HG02885 (cell line): ENCODE measurements around the gene CALHM6.

Experiments
- ATAC-seq: cut with Tn5 transposase; IDR thresholded peaks from one replicate; pipeline ENCODE4 v1.9.1; 2021; ENCODE audit warnings: mild to moderate bottlenecking; ENCODE audit not compliant: unreplicated experiment, poor library complexity

CALHM6 gene

DNA sequence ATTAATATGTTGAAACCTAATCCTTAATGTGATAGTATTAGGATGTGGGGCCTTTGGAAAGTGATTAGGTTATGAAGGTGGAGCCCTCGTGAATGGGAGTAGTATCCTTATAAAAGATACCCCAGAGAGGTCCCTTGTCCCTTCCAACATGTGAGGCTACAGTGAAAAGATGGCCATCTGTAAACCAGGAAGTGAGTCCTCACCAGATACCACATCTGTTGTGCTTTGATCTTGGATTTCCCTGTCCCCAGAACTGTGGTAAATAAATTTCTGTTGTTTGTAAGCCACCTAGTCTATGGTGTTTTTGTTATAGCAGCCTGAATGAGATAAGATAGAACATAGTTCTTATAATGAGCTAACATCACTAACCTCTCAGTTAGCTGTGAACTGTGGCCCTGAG is 16.6 kb upstream of the CALHM6 start:
- no peak for ATAC-seq

DNA sequence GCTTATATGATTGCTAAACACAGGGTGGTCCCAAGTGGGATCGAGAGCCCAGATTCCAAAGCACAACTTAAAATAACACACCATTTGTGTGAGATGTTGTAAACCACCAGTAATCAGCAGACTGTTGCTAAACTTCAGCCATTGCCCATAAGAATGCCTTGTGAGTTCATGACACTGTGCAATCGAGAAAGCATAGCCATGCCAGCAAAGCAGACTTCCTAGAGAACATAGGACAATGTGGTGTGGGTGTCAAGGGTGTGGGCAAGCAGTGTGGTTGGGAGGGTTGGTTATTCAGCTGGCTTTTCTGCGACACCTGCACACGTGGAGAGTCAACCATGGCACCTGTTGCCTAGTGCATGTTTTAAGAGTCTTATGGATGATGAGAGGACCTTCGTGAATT is 16.1 kb upstream of the CALHM6 start:
- no peak for ATAC-seq

DNA sequence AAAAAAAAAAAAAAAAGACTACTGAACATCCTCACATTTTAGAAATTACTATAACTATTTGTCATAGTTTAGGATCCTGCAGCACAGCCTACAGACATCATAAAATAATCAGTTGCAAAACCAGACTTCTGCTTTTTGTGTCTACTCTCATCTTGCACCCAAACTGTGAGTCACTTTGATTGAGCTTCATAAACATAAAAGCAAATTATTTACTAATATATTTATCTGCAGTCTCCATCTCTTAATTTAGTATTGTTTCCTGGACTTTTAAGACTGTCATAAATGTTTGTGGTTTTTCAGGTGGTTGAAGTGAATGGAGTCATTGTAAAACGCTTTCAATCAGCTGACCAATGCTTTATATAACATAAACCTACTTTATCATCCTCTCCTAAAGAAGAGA is 14.8 kb upstream of the CALHM6 start:
- no peak for ATAC-seq

DNA sequence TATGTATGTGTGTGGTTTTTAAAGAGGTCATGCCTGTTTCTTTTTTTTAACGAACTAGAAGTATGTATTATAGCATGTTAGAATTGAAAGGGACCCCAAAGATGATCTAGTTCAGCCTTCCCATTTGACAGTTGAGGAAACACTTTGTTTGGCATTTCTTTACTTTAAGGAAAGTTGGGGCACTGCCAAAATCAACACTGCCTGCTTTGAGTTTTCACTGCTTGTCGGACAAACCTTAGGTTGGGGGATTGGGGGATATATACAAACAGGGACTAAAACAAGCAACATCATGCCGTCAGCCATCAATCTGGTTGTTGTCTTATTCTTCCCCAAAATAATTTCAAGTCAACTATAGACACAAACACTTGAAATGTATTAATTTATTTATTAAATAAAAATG is 14.1 kb upstream of the CALHM6 start:
- no peak for ATAC-seq

DNA sequence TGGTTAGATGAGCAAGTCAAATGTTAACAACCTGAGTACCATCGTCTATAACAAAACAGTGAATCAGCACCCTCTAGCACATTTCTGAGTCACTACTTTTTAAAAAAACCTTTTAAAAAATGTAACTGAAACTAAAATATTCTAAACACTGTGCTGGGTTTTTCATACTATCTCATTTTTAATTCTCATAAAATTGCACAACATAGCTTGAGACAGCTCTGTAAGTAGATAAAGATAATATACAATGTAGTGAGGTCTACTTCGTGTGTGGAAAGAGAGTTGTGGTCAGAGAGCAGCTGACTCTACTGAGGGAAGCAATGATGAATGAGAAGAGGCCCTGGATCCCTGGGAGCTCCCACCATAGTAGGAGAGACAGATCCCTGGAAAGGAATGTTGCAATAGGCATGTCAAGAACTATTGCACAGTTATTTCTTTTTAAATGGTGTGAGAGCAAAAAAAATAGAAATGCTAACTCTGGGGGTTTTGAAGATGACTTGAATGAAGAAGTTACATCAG is 13.6 kb upstream of the CALHM6 start:
- no peak for ATAC-seq

DNA sequence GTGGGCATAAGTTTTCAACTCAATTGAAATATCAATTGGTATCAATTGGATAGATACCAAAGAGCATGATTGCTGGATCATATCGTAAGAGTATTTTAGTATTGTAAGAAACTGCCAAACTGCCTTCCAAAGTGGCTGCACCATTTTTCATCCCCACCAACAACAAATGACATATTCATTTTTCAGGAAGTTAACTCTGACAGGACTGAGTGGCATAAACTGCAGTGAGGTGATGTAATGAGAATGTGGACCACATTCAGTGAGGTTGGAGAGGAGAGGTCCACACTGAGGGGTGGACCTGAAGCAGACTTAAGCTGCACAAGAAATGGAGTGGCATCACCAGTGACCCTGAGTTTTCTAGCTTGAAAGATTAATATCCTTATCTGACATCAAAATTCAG is 11.6 kb upstream of the CALHM6 start:
- no peak for ATAC-seq

DNA sequence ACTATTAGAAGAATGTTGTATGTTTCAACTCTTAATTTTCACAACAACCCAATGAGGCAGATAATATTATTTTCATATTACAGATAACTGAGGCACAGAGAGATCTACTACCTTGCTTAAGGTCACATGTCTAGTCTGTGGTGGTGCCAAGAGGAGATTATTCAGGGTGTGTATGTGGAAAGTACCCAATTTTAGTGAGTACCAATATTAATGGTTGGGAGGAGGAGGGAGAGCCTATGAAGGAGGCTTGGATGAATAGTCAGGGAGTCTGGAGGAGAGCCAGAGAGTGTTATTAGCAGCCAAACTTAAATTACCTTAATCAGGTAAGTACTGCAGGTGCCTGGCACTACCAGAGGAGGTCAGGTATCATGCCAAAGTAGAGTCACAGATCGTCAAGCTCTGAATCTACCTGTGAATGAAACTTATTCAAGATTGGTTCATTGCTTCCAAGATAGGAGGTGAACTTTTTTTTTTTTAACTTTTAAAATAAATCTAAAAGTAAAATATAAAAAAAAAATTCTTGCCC is 10.9 kb upstream of the CALHM6 start:
- ATAC-seq = no peak

DNA sequence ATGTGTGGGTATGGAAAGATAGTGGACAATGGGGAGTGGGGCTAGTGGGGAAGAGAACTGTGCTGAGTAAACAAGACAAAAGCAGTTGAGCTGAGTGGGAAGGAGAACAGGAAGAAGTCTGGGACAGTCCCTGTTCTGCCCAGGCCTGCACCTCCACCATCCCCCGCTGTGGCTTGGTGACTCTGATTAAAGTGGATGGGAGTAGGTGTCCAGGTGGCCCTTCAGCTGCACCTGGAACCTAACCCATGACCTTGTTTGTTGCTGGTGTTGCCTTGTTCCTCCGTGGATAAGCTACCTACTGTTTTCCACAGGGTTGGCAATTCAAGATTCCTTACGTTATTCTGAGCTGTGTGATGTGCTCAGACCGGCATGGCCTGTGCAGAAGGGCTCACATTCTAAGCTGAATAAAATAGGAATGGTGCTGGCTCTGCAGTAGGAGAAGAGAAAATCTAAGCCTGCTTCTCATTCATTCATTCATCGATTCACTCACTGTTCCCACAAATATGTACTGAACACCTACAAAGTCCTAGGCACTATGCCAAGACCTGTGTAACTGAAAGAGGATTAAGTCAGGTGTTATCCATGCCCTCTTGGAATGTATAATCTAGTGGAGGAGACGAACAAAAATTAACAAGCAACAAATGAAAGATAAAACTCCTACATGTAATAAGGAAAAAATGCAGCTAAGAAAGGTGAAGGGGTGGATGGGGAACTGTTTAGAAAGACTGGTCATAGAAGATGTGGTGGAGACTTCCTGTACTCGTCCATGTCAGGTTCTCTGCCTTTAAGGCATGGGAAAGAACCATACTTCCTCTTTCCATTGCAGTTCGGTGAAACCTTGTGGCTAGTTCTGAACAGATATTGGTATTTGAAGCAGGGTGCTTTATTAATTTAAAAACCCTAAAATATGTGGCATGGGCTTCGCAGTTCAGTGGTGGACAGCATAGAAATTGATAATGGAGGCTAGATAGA is 10.1 kb upstream of the CALHM6 start:
- peak; percentile 93 for ATAC-seq

DNA sequence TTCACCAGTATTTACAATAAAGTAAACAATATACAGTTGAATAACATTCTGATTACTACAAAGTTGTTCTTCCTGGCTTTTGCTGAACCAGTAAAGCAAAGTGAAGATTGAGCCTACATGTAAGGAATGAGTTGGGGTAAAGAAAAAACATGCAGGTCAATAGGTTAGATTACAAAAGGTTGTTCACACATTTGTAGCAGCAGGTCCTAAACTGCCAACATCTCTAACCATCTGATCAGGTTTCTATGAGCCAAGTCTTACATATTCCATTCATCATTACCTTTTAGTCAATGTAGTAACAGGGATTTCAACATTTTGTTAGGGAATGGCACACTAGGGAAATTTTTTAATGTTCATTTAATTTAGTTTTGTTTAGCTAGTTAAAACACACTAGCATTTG is 9.3 kb upstream of the CALHM6 start:
- no peak for ATAC-seq

DNA sequence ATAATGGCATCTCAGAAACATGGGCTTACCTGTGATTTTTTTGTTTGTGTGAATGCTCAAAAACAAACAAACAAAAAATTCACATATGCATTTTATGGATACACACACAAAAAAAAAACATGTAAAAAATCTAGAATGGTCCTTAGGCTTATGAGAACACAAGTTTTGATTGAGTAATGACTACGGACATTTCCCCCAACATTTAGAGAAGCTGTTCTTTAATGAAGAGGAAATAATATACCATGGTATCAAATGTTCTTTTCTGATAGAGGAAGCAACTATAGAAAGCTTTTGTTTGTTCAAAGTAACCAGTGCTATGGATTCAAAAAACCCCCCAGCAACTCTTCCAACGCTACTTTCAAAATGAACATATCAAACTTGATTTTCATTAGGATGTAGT is 8.6 kb upstream of the CALHM6 start:
- ATAC-seq = no peak

DNA sequence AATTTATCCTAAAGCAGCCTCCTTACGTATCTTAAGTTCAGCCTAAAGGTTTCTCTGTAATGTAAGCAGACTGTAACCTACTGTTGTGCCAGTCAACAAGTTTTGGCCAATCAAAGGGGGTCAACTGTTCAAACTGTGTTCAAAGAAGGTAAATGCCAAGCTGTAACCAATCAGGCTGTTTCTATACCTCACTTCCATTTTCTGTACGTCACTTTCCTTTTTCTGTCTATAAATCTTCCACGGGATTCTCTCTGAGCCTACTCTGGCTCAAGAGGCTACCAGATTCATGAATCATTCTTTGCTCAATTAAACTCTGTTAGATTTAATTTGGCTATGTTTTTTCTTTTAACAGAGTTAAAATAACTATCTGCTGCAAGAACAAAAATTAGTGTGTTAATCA is 5.1 kb upstream of the CALHM6 start:
- ATAC-seq = no peak

DNA sequence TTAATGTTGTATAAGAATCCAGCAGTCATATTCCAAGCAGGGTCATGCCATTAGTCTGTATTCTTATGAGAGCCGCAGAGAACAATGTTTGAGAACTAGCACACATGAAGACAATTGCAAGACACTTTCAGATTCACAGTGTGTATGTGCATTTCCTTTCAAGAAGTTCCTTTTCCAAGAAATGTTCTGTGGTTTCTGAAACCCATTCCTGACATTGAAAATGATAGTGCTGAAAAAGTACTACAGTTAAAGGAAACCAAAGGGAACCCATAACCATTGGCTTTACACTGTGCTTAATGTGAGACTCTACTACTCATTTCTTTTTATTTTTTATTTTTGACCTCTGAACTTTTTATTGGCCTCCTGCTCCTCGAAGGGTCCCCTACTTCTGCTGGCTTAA is 4.2 kb upstream of the CALHM6 start:
- ATAC-seq = no peak

DNA sequence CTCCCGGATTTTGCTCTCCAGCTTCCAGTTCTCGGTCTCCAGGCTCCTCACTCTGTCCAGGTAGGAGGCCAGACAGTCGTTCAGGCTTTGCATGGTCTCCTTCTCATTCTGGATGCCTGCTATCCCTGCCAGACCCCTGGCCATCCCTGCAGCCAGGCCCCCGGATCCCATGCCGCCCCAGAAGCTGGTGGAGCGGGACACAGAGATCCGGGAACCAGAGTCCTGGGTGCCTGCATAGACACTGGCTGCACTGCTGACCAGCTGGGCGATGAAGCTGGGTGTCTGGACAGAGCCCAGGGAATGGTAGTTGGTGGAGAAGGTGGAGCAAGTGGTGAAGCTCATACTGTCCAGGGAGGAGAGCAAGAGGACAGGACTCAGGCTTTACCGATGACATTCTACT is 2.9 kb upstream of the CALHM6 start:
- ATAC-seq = no peak

DNA sequence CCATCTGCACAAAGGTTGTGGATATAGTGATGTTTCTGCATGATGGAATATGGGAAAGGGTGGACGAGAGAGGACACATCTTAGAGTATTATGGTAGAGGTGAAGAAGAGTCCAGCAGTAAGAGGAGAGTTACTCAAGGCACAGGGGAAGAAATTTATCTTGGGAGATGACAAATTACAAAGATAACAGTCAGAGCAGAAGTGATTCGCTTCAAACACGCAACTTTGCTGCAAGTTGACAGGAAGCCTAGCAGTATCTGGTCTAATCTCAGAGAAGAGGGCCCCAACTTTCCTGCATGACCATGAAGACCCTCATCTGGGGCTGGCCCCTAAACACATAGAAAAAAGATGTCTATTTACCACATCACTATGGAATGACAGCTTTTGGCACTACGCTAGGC is 1.2 kb upstream of the CALHM6 start:
- no peak for ATAC-seq

DNA sequence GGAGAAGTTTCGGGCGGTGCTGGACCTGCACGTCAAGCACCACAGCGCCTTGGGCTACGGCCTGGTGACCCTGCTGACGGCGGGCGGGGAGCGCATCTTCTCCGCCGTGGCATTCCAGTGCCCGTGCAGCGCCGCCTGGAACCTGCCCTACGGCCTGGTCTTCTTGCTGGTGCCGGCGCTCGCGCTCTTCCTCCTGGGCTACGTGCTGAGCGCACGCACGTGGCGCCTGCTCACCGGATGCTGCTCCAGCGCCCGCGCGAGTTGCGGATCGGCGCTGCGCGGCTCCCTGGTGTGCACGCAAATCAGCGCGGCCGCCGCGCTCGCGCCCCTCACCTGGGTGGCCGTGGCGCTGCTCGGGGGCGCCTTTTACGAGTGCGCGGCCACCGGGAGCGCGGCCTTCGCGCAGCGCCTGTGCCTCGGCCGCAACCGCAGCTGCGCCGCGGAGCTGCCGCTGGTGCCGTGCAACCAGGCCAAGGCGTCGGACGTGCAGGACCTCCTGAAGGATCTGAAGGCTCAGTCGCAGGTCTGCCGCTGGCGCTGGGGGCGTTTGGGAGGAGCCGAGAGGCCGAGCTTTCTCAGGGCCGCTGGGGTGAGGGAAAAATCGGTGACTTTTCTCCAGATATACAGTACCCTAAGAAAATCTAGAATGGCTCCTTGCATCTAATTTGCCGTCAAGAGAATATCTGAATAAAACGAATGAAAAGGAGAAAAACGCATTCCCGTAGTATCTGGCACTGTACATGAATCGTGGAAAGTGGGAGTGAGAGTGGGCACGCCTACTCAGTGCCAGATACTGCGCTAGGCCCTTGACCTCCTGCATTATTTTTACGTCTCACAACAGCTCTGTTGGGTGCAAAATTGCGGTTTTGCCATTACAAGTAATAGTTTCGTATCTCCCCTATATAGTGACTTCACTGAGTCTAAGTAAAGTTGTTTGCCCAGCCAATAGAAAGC is 1.0 kb downstream of the CALHM6 start:
- ATAC-seq = peak; percentile 90

DNA sequence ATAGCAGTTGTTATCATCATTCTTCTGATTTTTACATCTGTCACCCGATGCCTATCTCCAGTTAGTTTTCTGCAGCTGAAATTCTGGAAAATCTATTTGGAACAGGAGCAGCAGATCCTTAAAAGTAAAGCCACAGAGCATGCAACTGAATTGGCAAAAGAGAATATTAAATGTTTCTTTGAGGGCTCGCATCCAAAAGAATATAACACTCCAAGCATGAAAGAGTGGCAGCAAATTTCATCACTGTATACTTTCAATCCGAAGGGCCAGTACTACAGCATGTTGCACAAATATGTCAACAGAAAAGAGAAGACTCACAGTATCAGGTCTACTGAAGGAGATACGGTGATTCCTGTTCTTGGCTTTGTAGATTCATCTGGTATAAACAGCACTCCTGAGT is 2.1 kb downstream of the CALHM6 start:
- no peak for ATAC-seq

DNA sequence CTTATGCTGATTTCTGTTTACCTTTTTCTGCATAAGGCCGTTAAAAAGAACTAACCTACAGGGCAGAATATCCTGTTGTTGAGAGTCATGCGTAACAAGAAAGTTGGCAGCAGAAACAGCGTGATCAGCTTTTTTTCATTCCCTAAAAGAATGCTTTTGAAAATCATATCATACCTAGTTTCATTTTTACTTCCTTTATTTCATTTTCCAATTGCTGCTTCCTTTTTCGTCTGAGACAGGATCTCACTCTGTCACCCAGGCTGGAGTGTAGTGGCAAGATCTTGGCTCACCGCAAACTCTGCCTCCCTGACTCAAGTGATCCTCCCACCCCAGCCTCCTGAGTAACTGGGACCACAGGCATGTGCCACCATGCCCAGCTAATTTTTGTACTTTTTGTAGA is 4.1 kb downstream of the CALHM6 start:
- no peak for ATAC-seq

DNA sequence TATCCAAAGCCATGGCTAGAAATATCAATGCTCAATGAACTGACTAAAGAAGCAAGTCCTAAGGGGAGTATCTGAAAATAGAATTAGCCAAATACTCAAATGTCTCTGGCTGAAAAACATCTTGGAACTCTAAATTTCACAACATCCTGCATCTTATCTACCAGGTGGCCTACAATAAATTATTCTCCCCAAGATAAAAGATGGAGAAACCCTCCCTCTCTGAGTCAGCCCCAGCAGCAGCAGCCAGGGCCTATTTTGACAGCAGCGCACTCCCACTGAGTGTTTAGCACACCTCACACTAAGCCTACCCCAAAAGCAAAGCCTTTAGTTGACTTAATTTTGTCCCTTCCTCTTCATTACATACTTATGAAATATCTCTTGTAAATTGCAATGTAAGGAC is 5.9 kb downstream of the CALHM6 start:
- ATAC-seq = no peak

DNA sequence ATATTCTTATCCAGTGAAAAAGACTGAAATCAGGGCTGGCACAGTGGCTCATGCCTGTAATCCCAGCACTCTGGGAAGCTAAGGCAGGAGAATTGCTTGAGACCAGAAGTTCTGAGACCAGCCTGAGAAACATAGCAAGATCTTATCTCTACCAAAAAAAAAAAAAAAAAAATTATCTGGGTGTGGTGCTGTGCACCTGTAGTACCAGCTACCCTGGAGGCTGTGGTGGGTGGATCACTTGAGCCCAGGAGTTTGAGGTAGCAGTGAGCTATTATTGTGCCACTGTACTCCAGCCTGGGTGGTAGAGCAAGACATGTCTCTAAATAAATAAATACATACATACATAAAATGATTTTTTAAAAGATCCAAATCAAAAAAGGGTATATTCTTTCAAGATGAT is 6.3 kb downstream of the CALHM6 start:
- ATAC-seq = no peak

DNA sequence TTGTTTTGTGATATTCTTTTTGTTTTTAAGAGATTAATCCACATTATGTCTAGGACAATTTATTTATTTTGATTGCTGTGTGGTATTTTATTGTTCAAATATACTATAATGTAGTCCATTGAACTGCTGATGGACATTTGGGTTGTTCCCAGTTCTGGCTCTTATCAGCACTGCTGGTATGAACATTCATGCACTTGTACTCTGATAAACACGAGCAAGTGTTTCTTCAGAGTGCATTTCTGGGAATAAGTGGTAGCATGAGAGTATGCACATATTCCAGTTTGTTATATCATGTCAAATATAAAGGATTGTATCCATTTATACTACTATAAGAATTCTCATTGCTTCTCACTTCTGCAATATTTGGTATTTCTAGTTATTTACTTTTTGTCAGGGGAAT is 7.1 kb downstream of the CALHM6 start:
- no peak for ATAC-seq

DNA sequence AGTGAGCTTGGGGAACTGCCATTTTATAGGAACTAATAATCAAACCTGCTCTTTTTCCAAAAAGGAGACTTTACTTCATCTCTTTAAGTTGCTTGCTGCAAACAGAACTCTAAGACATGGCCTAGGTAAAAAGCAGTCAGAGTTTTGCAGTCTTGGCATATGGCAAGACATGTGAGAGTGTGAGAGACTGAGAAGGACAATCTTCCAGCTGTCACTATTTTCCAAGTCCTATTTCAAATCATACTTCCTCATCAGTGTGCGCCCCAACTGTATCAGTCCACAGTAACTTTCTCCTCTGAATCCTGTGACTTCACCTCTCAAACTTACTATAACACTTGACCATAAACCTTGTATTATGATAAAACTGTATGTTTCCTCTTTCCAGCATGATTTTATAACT is 10.4 kb downstream of the CALHM6 start:
- no peak for ATAC-seq
